Smooth muscle cell (in vitro differentiated cells): ENCODE data around the gene PDE9A. TPM values are rescaled to one million over a fixed set of nuclear protein-coding genes. Genes with fewer than 3 reads are reported as not detected.

Experiments
- DNase-seq: peaks from one replicate; lab custom pipeline; 2025; ENCODE audit not compliant: unreplicated experiment; lab: John Stamatoyannopoulos, UW
- H2AFZ ChIP-seq: fragments of 200-600 bp; sonication (generic); 2 replicates; pipeline ENCODE4 v1.6.0; 2016; ENCODE audit warnings: antibody characterized with exemption, low read depth, mild to moderate bottlenecking
- H3F3A ChIP-seq: fragments of 200-600 bp; sonication (generic); 2 replicates; pipeline ENCODE4 v1.6.0; 2017; ENCODE audit warnings: antibody characterized with exemption, low read depth
- H3K27ac ChIP-seq: fragments of 200-600 bp; sonication (generic); 2 replicates; pipeline ENCODE4 v1.5.1; 2016; ENCODE audit warnings: low read depth, mild to moderate bottlenecking
- H3K27me3 ChIP-seq: fragments of 200-600 bp; sonication (generic); 2 replicates; pipeline ENCODE4 v1.6.1; 2016; ENCODE audit warnings: low read depth, mild to moderate bottlenecking
- H3K36me3 ChIP-seq: fragments of 200-600 bp; sonication (generic); 2 replicates; pipeline ENCODE4 v1.5.1; 2016; ENCODE audit warnings: low read depth
- H3K4me1 ChIP-seq: fragments of 200-600 bp; sonication (generic); 2 replicates; pipeline ENCODE4 v1.5.1; 2016; ENCODE audit warnings: low read depth
- H3K4me2 ChIP-seq: fragments of 200-600 bp; sonication (generic); 2 replicates; pipeline ENCODE4 v1.6.0; 2016; ENCODE audit warnings: mild to moderate bottlenecking
- H3K4me3 ChIP-seq: fragments of 200-600 bp; sonication (generic); 2 replicates; pipeline ENCODE4 v1.5.1; 2016; ENCODE audit warnings: mild to moderate bottlenecking
- H3K79me2 ChIP-seq: fragments of 200-600 bp; sonication (generic); 2 replicates; pipeline ENCODE4 v1.6.0; 2016; ENCODE audit warnings: low read depth, mild to moderate bottlenecking
- H3K9ac ChIP-seq: fragments of 200-600 bp; sonication (generic); 2 replicates; pipeline ENCODE4 v1.6.0; 2016; ENCODE audit warnings: low read depth
- H3K9me3 ChIP-seq: fragments of 200-600 bp; sonication (generic); replicated peaks from 2 replicates; pipeline ENCODE4 v1.5.1; 2016; ENCODE audit warnings: low read depth
- H4K20me1 ChIP-seq: fragments of 200-600 bp; sonication (generic); 2 replicates; pipeline ENCODE4 v1.6.0; 2016; ENCODE audit warnings: low read depth
- CTCF ChIP-seq: fragments of 200-600 bp; sonication (generic); IDR thresholded peaks from 2 replicates; pipeline ENCODE4 v1.5.1; 2017; ENCODE audit warnings: borderline replicate concordance, mild to moderate bottlenecking, antibody characterized with exemption; ENCODE audit not compliant: insufficient read depth, poor library complexity, severe bottlenecking
- WGBS: methylation state at CpG from one replicate; pipeline ENCODE4 v1.1.7; 2016; ENCODE audit warnings: low lambda C conversion rate; 5-methylcytosine and 5-hydroxymethylcytosine counted together
- polyA plus RNA-seq: library from polyadenylated mRNA; unstranded; fragments of >200 nt; fragmentation: Nextera tagmentation; extraction: Ambion mirVana; gene quantifications from 2 replicates; pipeline ENCODE4 v1.2.1, GENCODE V29; 2016
- total RNA-seq: library from RNA; depleted of rRNA; stranded (reverse); fragments of >200 nt; gene quantifications from 2 replicates; pipeline ENCODE4 v1.2.3, GENCODE V29; 2014

Gene PDE9A
- total and polyA plus RNA-seq, 2 experiments from 2014 or later: 4.3 to 12.3 TPM

GRCh38 chr21:42786884-42787283 lies 133.5 kb downstream of the PDE9A start:
- 83% methylated on average over 5 of the region's 5 CpGs for WGBS
- Histone ChIP-seq H3K27ac (no peak overlapping the region), H3K4me2 (no peak overlapping the region), H3F3A (no peaks in the 10 kb centered on the region), H3K79me2 (no peaks in the 10 kb centered on the region), H3K27me3 (no peaks in the 10 kb centered on the region), H3K4me1 (no peaks in the 10 kb centered on the region), H3K4me3 (no peak overlapping the region), H2AFZ (no peak overlapping the region), H3K9me3 (no peaks in the 10 kb centered on the region), H3K36me3 (no peaks in the 10 kb centered on the region), H4K20me1 (no peaks in the 10 kb centered on the region), H3K9ac (no peak overlapping the region)
- no peak for DNase-seq
- TF ChIP-seq CTCF: no peak

GRCh38 chr21:42787613-42788012 lies 134.2 kb downstream of the PDE9A start:
- WGBS: 96% methylated on average over 4 of the region's 4 CpGs
- H3K36me3 ChIP-seq: no peaks in the 10 kb centered on the region
- no peak overlapping the region for H3K27ac ChIP-seq
- H4K20me1 ChIP-seq: no peaks in the 10 kb centered on the region
- H2AFZ ChIP-seq: no peak overlapping the region
- DNase-seq: no peak
- H3K79me2 ChIP-seq: no peaks in the 10 kb centered on the region
- no peak overlapping the region for H3K4me3 ChIP-seq
- H3K4me1 ChIP-seq: no peaks in the 10 kb centered on the region
- H3K9ac ChIP-seq: no peak overlapping the region
- no peak for TF ChIP-seq CTCF
- H3K9me3 ChIP-seq: no peaks in the 10 kb centered on the region
- no peaks in the 10 kb centered on the region for H3K27me3 ChIP-seq
- no peaks in the 10 kb centered on the region for H3F3A ChIP-seq
- H3K4me2 ChIP-seq: no peak overlapping the region

GRCh38 chr21:42790520-42791065 lies 137.2 kb downstream of the PDE9A start:
- Histone ChIP-seq H3K36me3 (no peaks in the 10 kb centered on the region), H3K79me2 (no peaks in the 10 kb centered on the region), H3K9me3 (no peaks in the 10 kb centered on the region), H3K4me2 (no peak overlapping the region), H3K4me1 (no peaks in the 10 kb centered on the region), H2AFZ (no peak overlapping the region), H3F3A (no peaks in the 10 kb centered on the region), H3K27ac (no peak overlapping the region), H3K9ac (no peak overlapping the region), H4K20me1 (no peaks in the 10 kb centered on the region), H3K27me3 (no peaks in the 10 kb centered on the region), H3K4me3 (no peak overlapping the region)
- 75% methylated on average over 8 of the region's 8 CpGs for WGBS
- TF ChIP-seq CTCF: no peak
- DNase-seq: no peak

- H3K9ac ChIP-seq: no peak overlapping the region
- no peaks in the 10 kb centered on the region for H3K9me3 ChIP-seq
- no peaks in the 10 kb centered on the region for H4K20me1 ChIP-seq
- no peak overlapping the region for H3K27ac ChIP-seq
- H3K4me3 ChIP-seq: no peak overlapping the region
- TF ChIP-seq CTCF: no peak
- no peaks in the 10 kb centered on the region for H3K27me3 ChIP-seq
- H2AFZ ChIP-seq: no peak overlapping the region
- no peak overlapping the region for H3K4me2 ChIP-seq
- no peaks in the 10 kb centered on the region for H3F3A ChIP-seq
- no peaks in the 10 kb centered on the region for H3K79me2 ChIP-seq
- no peaks in the 10 kb centered on the region for H3K4me1 ChIP-seq
- 68% methylated on average over 7 of the region's 7 CpGs for WGBS
- no peak for DNase-seq
- no peaks in the 10 kb centered on the region for H3K36me3 ChIP-seq
Observed at GRCh38 chr21:42793774-42794173, 140.4 kb downstream of the PDE9A start.
